Measurements from ENCODE around the gene SPTLC1. TPM values are rescaled to one million over a fixed set of nuclear protein-coding genes. Genes with fewer than 3 reads are reported as not detected.
"Not testable (repeated sequence)": the region's sequence is repeated elsewhere in the genome, so short reads cannot be mapped to it uniquely, and the experiment has no call there.

The SPTLC1 gene
- total and polyA plus RNA-seq, 5 donors from 2014 or later: 44.0 to 51.2 (median 48.3) TPM

DNA sequence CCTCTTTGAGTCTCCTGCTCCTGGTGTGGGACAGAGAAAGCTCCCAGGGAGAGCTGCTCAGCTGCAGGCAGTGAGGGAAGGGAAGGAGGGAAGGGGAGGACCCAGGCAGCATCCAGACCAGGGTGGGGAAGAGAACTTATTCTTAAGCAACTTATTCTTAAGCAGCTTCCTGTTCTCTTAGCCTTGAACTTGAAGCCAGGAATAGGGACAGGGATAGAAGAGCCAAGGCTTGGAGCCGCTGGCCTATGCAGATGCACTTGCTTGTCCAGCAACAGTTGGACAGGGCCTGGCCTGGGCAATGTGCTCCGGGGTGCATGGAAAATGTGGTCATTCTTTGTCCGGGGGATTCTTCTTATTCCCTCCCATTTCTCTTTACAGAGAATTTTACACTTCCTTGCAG is 31.4 kb upstream of the SPTLC1 start:
- Histone ChIP-seq H3K27me3 (ENCODE audit: control insufficient read depth, insufficient read depth, low read length) (no peaks in the 10 kb centered on the region), H3K4me1 (ENCODE audit: control insufficient read depth, insufficient read depth, low read length, poor library complexity, severe bottlenecking) (no peaks in the 10 kb centered on the region), H3K36me3 (ENCODE audit: control insufficient read depth, insufficient read depth, low read length) (no peaks in the 10 kb centered on the region), H3K27ac (ENCODE audit: insufficient read depth, low read length, poor library complexity, severe bottlenecking) (no peak overlapping the region), H3K4me3 (ENCODE audit: low read depth, low read length) (no peak overlapping the region), H3K9me3 (ENCODE audit: control insufficient read depth in 2 of 2, low read length in 2 of 2) (no peaks in the 10 kb centered on the region)
- DNase-seq (no peak), ATAC-seq (ENCODE audit: low read depth in 2 of 2) (no peak)
- no peak overlapping the region for H3K27ac Mint-ChIP-seq
- H3K27me3 Mint-ChIP-seq: peaks cover 68% of the 10 kb centered on the region
- peaks cover 0 to 4% (median 0%) of the 10 kb centered on the region in 4 donors for H3K4me1 Mint-ChIP-seq
- no peaks in the 10 kb centered on the region for H3K36me3 Mint-ChIP-seq
- H3K4me3 Mint-ChIP-seq: no peak overlapping the region
- H3K9me3 Mint-ChIP-seq: peaks cover 0 to 1% (median 0%) of the 10 kb centered on the region in 7 donors

DNA sequence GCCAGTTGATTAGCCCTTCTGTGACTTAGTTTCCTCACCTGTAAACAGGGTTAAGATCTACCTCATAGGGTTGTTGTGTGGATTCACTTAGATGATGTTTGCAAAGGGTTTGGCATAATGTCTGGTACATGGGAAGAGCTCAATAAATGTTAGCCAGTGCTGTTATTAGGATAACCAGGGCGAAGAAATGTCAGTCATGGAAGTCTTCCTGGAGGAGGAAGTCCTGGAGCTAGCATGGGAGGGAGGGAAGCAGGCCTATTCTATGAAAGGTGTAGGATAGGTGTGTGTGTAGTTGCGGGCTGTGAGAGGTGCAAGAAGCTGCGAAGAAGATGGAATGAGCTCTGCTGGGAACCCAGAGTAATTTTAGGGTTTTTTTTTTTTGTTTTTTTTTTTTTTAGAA is 30.6 kb upstream of the SPTLC1 start:
- not testable (repeated sequence) for H3K4me3 Mint-ChIP-seq; H3K4me1 ChIP-seq (ENCODE audit: control insufficient read depth, insufficient read depth, low read length, poor library complexity, severe bottlenecking); H3K9me3 ChIP-seq (ENCODE audit: control insufficient read depth in 2 of 2, low read length in 2 of 2); H3K36me3 ChIP-seq (ENCODE audit: control insufficient read depth, insufficient read depth, low read length); H3K27ac ChIP-seq (ENCODE audit: insufficient read depth, low read length, poor library complexity, severe bottlenecking); H3K9me3 Mint-ChIP-seq; H3K36me3 Mint-ChIP-seq; H3K4me3 ChIP-seq (ENCODE audit: low read depth, low read length); ATAC-seq (ENCODE audit: low read depth in 2 of 2); H3K27ac Mint-ChIP-seq; DNase-seq; H3K4me1 Mint-ChIP-seq; H3K27me3 ChIP-seq (ENCODE audit: control insufficient read depth, insufficient read depth, low read length)
- H3K27me3 Mint-ChIP-seq: peaks cover 74% of the 10 kb centered on the region

DNA sequence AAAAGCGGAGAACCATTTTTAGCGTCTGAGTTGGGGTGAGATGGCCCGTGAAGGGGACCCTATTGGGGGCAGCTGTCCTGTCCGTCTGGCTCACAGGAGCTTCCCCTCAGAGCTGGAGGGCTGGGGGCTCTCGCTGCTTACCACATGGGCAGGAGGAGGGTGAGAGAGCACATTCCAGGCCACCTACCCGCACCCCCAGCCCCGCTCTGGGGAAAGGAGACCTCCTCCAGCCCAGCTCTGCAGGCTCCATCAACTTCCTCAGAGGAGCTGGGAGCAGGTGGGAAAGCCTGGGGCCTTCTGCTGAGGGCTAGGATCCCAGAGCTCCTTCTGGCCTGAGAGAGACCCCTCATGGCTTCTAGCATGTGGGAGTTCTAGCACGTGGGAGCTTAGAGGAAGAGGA is 27.1 kb upstream of the SPTLC1 start:
- H3K27ac Mint-ChIP-seq: no peak overlapping the region
- no peak overlapping the region for H3K4me3 Mint-ChIP-seq
- H3K9me3 ChIP-seq (ENCODE audit: control insufficient read depth in 2 of 2, low read length in 2 of 2): no peaks in the 10 kb centered on the region
- H3K4me3 ChIP-seq (ENCODE audit: low read depth, low read length): no peak overlapping the region
- H3K4me1 Mint-ChIP-seq: peaks cover 0 to 16% (median 8%) of the 10 kb centered on the region in 4 donors
- H3K27me3 ChIP-seq (ENCODE audit: control insufficient read depth, insufficient read depth, low read length): peaks cover 2% of the 10 kb centered on the region
- H3K9me3 Mint-ChIP-seq: peaks cover 0 to 3% (median 0%) of the 10 kb centered on the region in 7 donors
- peaks cover 14% of the 10 kb centered on the region for H3K4me1 ChIP-seq (ENCODE audit: control insufficient read depth, insufficient read depth, low read length, poor library complexity, severe bottlenecking)
- H3K27me3 Mint-ChIP-seq: peaks cover 73% of the 10 kb centered on the region
- ATAC-seq (ENCODE audit: low read depth in 2 of 2) (no peak), DNase-seq (no peak)
- H3K36me3 Mint-ChIP-seq: no peaks in the 10 kb centered on the region
- H3K36me3 ChIP-seq (ENCODE audit: control insufficient read depth, insufficient read depth, low read length): no peaks in the 10 kb centered on the region
- no peak overlapping the region for H3K27ac ChIP-seq (ENCODE audit: insufficient read depth, low read length, poor library complexity, severe bottlenecking)

DNA sequence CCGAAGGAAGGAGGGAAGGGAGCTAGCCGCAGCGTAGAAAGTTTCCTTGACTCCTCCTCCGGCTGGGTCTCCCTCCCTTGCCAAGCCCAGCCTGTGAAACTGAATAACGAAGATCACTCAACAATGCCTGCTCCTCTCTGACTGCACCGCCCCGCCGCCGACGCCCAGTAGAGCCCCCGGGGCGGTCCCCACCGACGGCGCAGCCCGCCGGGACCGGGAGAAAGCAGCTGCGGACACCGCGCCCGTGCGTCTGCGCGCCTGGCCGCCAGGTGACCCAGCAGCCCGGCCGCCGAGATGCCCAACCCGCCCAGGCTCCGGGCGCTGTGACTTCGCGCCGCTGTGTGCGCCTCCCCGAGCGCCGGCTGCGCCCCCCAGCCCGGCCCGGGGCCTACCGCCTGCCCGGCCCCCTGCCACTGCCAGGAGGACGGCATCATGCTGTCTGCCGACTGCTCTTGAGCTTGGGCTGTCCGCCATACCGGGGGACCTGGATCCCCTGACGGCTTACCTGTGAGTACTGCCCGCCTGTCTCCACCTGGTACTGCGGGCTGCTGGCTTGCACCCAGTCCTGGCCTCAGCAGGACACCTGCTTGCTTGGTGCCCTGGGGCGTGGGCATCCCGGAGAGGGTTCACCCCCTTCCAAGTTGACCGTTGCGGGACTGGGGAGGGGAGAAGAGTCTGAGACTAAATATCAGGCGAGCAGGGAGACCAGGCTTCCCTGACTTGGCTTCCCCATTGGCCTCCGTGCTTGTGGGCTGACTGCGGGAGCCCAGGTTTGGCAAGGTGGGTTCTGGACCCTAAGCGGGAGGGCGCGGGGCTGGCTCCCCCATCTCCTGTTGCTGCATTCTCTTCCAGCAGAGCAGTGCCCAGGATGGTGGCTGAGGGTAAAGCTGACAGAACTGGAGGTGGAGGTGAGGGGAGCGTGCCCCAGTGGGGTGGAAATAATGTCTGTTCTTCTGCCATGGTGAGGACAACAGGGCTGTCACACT is 26.2 kb upstream of the SPTLC1 start:
- Mint-ChIP-seq H3K27me3 (peaks cover 74% of the 10 kb centered on the region), H3K4me3 (peak overlapping the region in 3 of 4 donors; percentile 72 to 75 (median 73)), H3K9me3 (peaks cover 0 to 3% (median 0%) of the 10 kb centered on the region in 7 donors), H3K27ac (no peak overlapping the region), H3K4me1 (peaks cover 0 to 16% (median 6%) of the 10 kb centered on the region in 4 donors), H3K36me3 (no peaks in the 10 kb centered on the region)
- Histone ChIP-seq H3K9me3 (ENCODE audit: control insufficient read depth in 2 of 2, low read length in 2 of 2) (no peaks in the 10 kb centered on the region), H3K4me1 (ENCODE audit: control insufficient read depth, insufficient read depth, low read length, poor library complexity, severe bottlenecking) (peaks cover 14% of the 10 kb centered on the region), H3K27ac (ENCODE audit: insufficient read depth, low read length, poor library complexity, severe bottlenecking) (no peak overlapping the region), H3K36me3 (ENCODE audit: control insufficient read depth, insufficient read depth, low read length) (no peaks in the 10 kb centered on the region), H3K4me3 (ENCODE audit: low read depth, low read length) (peak overlapping the region; percentile 7), H3K27me3 (ENCODE audit: control insufficient read depth, insufficient read depth, low read length) (peaks cover 2% of the 10 kb centered on the region)
- DNase-seq: no peak
- no peak for ATAC-seq (ENCODE audit: low read depth in 2 of 2)

DNA sequence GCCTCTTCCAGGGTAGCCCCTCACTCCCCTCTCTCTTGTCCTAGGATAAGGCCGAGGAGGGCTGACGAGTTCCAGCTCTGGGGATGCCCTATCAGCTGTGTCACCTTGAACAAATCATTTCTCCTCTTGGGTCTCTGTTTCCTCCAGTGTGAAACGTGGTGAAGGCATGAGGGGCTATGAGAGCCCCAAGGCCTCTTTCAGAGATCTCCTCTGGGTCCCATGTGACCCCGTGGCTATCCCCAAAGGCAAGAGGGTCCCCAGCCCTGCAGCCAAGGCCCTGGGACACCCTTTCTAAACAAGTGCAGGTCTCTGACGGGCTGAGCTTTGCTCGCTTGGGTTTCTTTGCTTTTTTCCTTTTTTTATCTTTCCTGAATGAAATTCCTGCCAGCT is 25.5 kb upstream of the SPTLC1 start:
- peaks cover 14% of the 10 kb centered on the region for H3K4me1 ChIP-seq (ENCODE audit: control insufficient read depth, insufficient read depth, low read length, poor library complexity, severe bottlenecking)
- H3K27ac ChIP-seq (ENCODE audit: insufficient read depth, low read length, poor library complexity, severe bottlenecking): no peak overlapping the region
- no peaks in the 10 kb centered on the region for H3K9me3 ChIP-seq (ENCODE audit: control insufficient read depth in 2 of 2, low read length in 2 of 2)
- ATAC-seq (ENCODE audit: low read depth in 2 of 2) (no peak), DNase-seq (no peak)
- H3K36me3 ChIP-seq (ENCODE audit: control insufficient read depth, insufficient read depth, low read length): no peaks in the 10 kb centered on the region
- H3K4me1 Mint-ChIP-seq: peaks cover 0 to 16% (median 6%) of the 10 kb centered on the region in 4 donors
- H3K27me3 Mint-ChIP-seq: peaks cover 68% of the 10 kb centered on the region
- no peaks in the 10 kb centered on the region for H3K36me3 Mint-ChIP-seq
- H3K4me3 Mint-ChIP-seq: peak overlapping the region in 3 of 4 donors; percentile 72 to 75 (median 73)
- H3K27me3 ChIP-seq (ENCODE audit: control insufficient read depth, insufficient read depth, low read length): peaks cover 2% of the 10 kb centered on the region
- H3K4me3 ChIP-seq (ENCODE audit: low read depth, low read length): peak overlapping the region; percentile 26
- H3K27ac Mint-ChIP-seq: no peak overlapping the region
- peaks cover 0 to 1% (median 0%) of the 10 kb centered on the region in 7 donors for H3K9me3 Mint-ChIP-seq

DNA sequence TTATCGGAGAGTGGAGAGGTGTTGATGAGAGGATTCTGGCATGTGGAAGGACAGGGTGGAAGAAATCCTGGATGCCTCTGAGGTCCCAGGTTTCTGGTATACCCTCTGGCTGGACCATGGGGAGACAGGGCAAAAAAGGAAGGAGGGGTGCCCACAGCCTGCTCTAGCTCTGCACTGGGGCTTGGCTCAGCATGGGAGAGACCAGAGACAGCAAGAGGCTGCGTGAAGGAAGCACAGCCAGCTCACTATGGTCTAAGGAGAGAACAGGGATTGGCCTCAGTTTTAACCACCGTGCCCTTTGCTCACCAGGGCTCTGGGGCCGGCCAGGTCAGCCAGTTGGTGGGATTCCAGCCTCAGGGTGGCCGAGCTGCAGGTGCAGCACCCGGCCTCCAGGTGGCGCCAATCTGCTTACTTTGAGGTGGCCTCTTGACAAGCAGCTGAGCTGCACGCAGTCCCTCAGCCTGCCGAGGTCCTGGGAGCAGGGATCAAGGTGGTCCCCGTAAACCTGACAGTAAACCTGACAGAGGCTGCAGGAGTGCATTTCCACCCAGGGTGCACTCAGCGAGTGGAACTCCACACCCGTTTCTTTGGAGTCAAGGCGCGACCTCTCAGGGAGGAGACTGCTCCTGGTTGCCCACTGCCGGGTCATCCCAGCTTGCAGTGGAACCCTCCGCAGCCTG is 25.0 kb upstream of the SPTLC1 start:
- Mint-ChIP-seq H3K9me3 (peaks cover 0 to 1% (median 0%) of the 10 kb centered on the region in 7 donors), H3K27ac (peak overlapping the region in 1 of 3 donors; percentile 5), H3K4me1 (peaks cover 0 to 16% (median 6%) of the 10 kb centered on the region in 4 donors), H3K36me3 (no peaks in the 10 kb centered on the region), H3K27me3 (peaks cover 63% of the 10 kb centered on the region), H3K4me3 (peak overlapping the region in 2 of 4 donors; percentile 57 to 59)
- H3K36me3 ChIP-seq (ENCODE audit: control insufficient read depth, insufficient read depth, low read length): no peaks in the 10 kb centered on the region
- H3K27ac ChIP-seq (ENCODE audit: insufficient read depth, low read length, poor library complexity, severe bottlenecking): no peak overlapping the region
- peak overlapping the region; percentile 26 for H3K4me3 ChIP-seq (ENCODE audit: low read depth, low read length)
- ATAC-seq (ENCODE audit: low read depth in 2 of 2): peak; percentile 50 to 53
- peaks cover 2% of the 10 kb centered on the region for H3K27me3 ChIP-seq (ENCODE audit: control insufficient read depth, insufficient read depth, low read length)
- H3K4me1 ChIP-seq (ENCODE audit: control insufficient read depth, insufficient read depth, low read length, poor library complexity, severe bottlenecking): peaks cover 14% of the 10 kb centered on the region
- H3K9me3 ChIP-seq (ENCODE audit: control insufficient read depth in 2 of 2, low read length in 2 of 2): no peaks in the 10 kb centered on the region
- DNase-seq: peak; percentile 55 to 64 (median 57)

DNA sequence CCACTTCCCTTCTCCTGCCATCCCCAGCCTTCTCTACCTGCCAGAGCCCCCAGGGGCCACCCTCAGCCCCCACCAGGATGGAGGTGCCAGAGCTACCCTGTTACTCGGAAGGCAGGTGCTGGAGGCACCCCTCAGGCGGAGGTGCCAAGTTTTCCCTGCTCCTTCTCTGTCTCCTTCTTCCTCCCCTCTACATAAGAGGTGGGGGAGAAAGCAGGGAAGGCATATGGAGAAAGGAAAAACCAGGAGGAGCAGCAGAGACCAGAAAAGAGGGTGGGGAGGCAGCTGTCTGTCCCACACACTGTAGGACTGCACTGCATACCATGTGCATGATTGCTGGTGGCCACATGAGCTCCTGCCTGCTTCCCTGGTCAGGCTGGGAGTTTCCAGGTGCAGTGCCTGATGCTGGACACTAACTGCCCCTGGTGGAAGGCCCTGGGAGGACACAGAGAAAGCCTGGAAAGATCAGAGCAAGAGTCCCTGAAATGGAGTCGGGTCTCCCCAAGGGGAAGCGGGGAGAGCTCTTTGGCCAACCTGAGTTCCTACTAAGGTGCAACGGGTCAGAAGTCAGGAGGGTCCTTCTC is 23.8 kb upstream of the SPTLC1 start:
- H3K4me3 ChIP-seq (ENCODE audit: low read depth, low read length); H3K27ac ChIP-seq (ENCODE audit: insufficient read depth, low read length, poor library complexity, severe bottlenecking); H3K27me3 ChIP-seq (ENCODE audit: control insufficient read depth, insufficient read depth, low read length); H3K27ac Mint-ChIP-seq; DNase-seq; H3K9me3 ChIP-seq (ENCODE audit: control insufficient read depth in 2 of 2, low read length in 2 of 2); H3K36me3 Mint-ChIP-seq; H3K36me3 ChIP-seq (ENCODE audit: control insufficient read depth, insufficient read depth, low read length); H3K9me3 Mint-ChIP-seq; ATAC-seq (ENCODE audit: low read depth in 2 of 2); H3K4me3 Mint-ChIP-seq: not testable (repeated sequence)
- H3K4me1 ChIP-seq (ENCODE audit: control insufficient read depth, insufficient read depth, low read length, poor library complexity, severe bottlenecking): peaks cover 16% of the 10 kb centered on the region
- Mint-ChIP-seq H3K4me1 (peaks cover 0 to 16% (median 7%) of the 10 kb centered on the region in 4 donors), H3K27me3 (peaks cover 60% of the 10 kb centered on the region)

All from CD4-positive, CD25-positive, alpha-beta regulatory T cell (primary cell).